Measurements from ENCODE around the gene ANKRD6. TPM values are rescaled to one million over a fixed set of nuclear protein-coding genes. Genes with fewer than 3 reads are reported as not detected.

Gene ANKRD6
- polyA plus RNA-seq, 1 experiment, result 1.1 TPM

GRCh38 chr6:89660981-89661380, 228.0 kb downstream of the ANKRD6 start:
- peaks cover 10% of the 10 kb centered on the region for H3K36me3 ChIP-seq (ENCODE audit: control insufficient read depth, insufficient read depth, low read length)
- H3K4me3 ChIP-seq (ENCODE audit: low read depth, low read length), result no peak overlapping the region
- TF ChIP-seq CTCF (IDR thresholded peaks at IDR 0.05; ENCODE audit: insufficient read depth, low read depth, low read length), result no peak
- H3K27me3 ChIP-seq (ENCODE audit: control insufficient read depth, insufficient read depth, low read length), result no peaks in the 10 kb centered on the region
- no peak for DNase-seq (ENCODE audit: low read depth)
- CTCF ChIA-PET, result no interaction called here
- POLR2A ChIA-PET, result no interaction called here

GRCh38 chr6:89661559-89661958, 228.6 kb downstream of the ANKRD6 start:
- CTCF ChIA-PET, result no interaction called here
- TF ChIP-seq CTCF (IDR thresholded peaks at IDR 0.05; ENCODE audit: insufficient read depth, low read depth, low read length), result no peak
- H3K4me3 ChIP-seq (ENCODE audit: low read depth, low read length), result no peak overlapping the region
- no peaks in the 10 kb centered on the region for H3K27me3 ChIP-seq (ENCODE audit: control insufficient read depth, insufficient read depth, low read length)
- DNase-seq (ENCODE audit: low read depth), result no peak
- POLR2A ChIA-PET, result no interaction called here
- H3K36me3 ChIP-seq (ENCODE audit: control insufficient read depth, insufficient read depth, low read length), result peaks cover 8% of the 10 kb centered on the region

DNA sequence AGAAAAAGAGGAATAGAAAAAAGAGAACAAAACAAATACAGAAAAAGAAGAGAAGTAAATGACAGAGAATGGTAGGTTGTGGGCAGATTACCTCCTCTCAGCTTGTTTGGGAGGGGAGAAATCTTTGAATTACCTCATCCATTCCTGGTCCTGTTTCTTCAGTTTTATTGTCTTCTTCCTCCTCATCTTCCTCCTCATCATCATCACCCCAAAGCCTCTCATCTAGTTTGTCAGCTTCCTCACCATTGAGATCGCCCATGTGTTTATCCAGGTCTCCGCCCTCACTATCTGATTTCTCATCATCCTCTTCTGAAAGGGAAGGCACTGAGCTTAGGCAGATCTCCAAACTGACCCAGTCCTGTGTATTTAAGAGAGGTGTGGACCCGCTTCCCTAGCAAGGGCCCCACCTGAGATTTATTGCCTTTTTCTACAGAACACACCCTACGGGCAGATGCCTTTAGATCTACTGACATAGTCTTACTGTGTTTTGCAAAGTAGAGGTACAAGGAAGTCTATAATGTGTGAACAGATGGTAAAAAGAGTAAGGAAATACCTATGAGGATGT, 229.8 kb downstream of the ANKRD6 start:
- POLR2A ChIA-PET, result no interaction called here
- no peak overlapping the region for H3K4me3 ChIP-seq (ENCODE audit: low read depth, low read length)
- no peaks in the 10 kb centered on the region for H3K27me3 ChIP-seq (ENCODE audit: control insufficient read depth, insufficient read depth, low read length)
- TF ChIP-seq CTCF (IDR thresholded peaks at IDR 0.05; ENCODE audit: insufficient read depth, low read depth, low read length), result no peak
- CTCF ChIA-PET, result no interaction called here
- H3K36me3 ChIP-seq (ENCODE audit: control insufficient read depth, insufficient read depth, low read length), result peaks cover 7% of the 10 kb centered on the region
- DNase-seq (ENCODE audit: low read depth), result no peak

DNA sequence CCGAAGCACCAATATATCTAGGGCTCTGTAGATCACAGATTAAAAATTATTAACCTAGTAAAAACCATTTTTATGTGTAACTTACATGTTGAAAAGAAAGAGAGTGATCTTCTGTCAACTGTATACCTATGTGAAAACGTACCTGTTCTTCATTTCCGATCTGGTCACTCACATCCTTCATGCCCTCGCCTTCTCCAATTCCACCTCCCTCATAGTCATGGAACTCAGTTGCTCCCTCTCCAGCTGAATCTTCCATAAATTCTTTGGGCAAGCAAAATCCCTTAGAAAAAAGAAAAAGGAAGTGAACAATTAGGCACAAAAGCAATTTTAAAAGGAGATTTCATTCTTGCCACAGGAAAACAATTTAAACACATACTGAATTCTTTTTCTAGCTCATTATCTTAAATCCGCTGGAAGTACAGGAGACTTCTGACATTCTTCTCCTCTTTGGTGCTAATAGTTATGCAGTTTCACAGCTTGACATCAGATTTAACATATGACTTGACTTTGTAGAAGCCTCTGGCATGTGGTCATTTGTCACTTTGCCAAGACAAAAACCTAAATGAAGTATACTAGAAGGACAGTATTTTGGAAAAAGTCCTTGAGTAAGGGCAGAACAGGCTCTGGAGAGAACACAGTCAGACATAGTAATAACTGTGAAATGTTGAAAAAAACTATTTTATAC, 235.1 kb downstream of the ANKRD6 start:
- Histone ChIP-seq H3K4me3 (ENCODE audit: low read depth, low read length) (no peak overlapping the region), H3K27me3 (ENCODE audit: control insufficient read depth, insufficient read depth, low read length) (no peaks in the 10 kb centered on the region), H3K36me3 (ENCODE audit: control insufficient read depth, insufficient read depth, low read length) (peaks cover 7% of the 10 kb centered on the region)
- CTCF ChIA-PET, result interaction anchor here (1.1 kb wide), 1 partner anchor 296 kb away, joined by 3 read pairs; no protein-coding TSS in a partner anchor
- DNase-seq (ENCODE audit: low read depth), result no peak
- POLR2A ChIA-PET, result interaction anchor here (0.7 kb wide), 2 partner anchors 10 to 41 kb away, joined by 3 to 4 read pairs; no protein-coding TSS in a partner anchor
- no peak for TF ChIP-seq CTCF (IDR thresholded peaks at IDR 0.05; ENCODE audit: insufficient read depth, low read depth, low read length)

DNA sequence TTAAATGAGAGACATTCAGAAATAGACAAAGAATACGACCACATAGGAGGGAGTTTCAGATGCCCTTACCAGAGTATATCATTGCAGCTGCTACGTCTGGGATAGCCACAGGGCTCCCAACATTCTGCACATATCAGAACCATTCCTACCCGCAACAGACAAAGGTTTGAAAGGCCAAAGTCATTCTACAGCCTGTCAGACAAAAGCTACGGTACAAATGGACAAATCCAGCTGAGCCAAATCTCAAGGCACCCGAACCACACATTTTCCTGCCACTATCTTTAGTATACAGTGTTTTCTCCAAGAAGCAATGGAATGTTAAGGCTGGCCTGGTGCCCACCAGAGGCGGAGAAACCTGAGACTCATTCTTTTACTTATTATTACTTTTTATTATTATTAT, 236.1 kb downstream of the ANKRD6 start:
- H3K4me3 ChIP-seq (ENCODE audit: low read depth, low read length), result no peak overlapping the region
- ChIA-PET POLR2A (no interaction called here), CTCF (interaction anchor here (1.1 kb wide), 1 partner anchor 297 kb away, joined by 3 read pairs; no protein-coding TSS in a partner anchor)
- H3K27me3 ChIP-seq (ENCODE audit: control insufficient read depth, insufficient read depth, low read length), result no peaks in the 10 kb centered on the region
- TF ChIP-seq CTCF (IDR thresholded peaks at IDR 0.05; ENCODE audit: insufficient read depth, low read depth, low read length), result no peak
- peaks cover 7% of the 10 kb centered on the region for H3K36me3 ChIP-seq (ENCODE audit: control insufficient read depth, insufficient read depth, low read length)
- DNase-seq (ENCODE audit: low read depth), result no peak

Measured in BJ (cell line).